Adrenal gland (tissue), 5 donors: ENCODE results near the gene XPO4.

Source experiments
- POLR2A ChIP-seq, 2 donors: fragments of 450-650 bp; IDR thresholded peaks; one replicate each; pipeline ENCODE4 v1.6.1; 2017; ENCODE audit warnings: antibody characterized with exemption in 2 of 2, mild to moderate bottlenecking in 2 of 2, moderate library complexity in 1 of 2
- TF ChIP-seq, protein P1 (sequence below), 6 experiments: fragments of 450-650 bp in 4 of 6; fragments of 200-600 bp in 2 of 6; sonication (generic) in 1 of 6; IDR thresholded peaks; 1 replicate in 5 of 6; 2 replicates in 1 of 6; pipeline versions ENCODE4 v1.5.1 to v1.8.0; 2016 to 2021; ENCODE audit warnings: antibody characterized with exemption in 6 of 6, mild to moderate bottlenecking in 2 of 6, moderate library complexity in 1 of 6
- donor health status: DM: no; HTN: no; CAD: no.

GRCh38 chr13:20754009-20754408, 148.5 kb downstream of the XPO4 start:
- TF ChIP-seq, protein P1, sequence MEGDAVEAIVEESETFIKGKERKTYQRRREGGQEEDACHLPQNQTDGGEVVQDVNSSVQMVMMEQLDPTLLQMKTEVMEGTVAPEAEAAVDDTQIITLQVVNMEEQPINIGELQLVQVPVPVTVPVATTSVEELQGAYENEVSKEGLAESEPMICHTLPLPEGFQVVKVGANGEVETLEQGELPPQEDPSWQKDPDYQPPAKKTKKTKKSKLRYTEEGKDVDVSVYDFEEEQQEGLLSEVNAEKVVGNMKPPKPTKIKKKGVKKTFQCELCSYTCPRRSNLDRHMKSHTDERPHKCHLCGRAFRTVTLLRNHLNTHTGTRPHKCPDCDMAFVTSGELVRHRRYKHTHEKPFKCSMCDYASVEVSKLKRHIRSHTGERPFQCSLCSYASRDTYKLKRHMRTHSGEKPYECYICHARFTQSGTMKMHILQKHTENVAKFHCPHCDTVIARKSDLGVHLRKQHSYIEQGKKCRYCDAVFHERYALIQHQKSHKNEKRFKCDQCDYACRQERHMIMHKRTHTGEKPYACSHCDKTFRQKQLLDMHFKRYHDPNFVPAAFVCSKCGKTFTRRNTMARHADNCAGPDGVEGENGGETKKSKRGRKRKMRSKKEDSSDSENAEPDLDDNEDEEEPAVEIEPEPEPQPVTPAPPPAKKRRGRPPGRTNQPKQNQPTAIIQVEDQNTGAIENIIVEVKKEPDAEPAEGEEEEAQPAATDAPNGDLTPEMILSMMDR (IDR thresholded peaks at IDR 0.05) = no peak
- no peak for TF ChIP-seq POLR2A (IDR thresholded peaks at IDR 0.05)
